A549 (cell line): ENCODE measurements around the gene TPI1.

ENCODE experiments used
- CTCF ChIP-seq: fragments of >200 bp; sonication (Bioruptor Twin); formaldehyde crosslinking; IDR thresholded peaks from 3 replicates; pipeline ENCODE4 v1.5.1; 2016
- PBX3 ChIP-seq: IDR thresholded peaks from 2 replicates; pipeline ENCODE4 v1.6.1; 2012
- POLR2A ChIP-seq: IDR thresholded peaks from 2 replicates; pipeline ENCODE4 v1.6.1; 2012; ENCODE audit warnings: mild to moderate bottlenecking, low read length

- TF ChIP-seq POLR2A (no peak), CTCF (no peak), PBX3 (no peak)
These were observed 49.3 kb downstream of the TPI1 start for GRCh38 chr12:6916426-6917200.
